ENCODE results near the gene DEGS2.

The DEGS2 gene

GRCh38 chr14:100111931-100112704, 47.3 kb downstream of the DEGS2 start:
- H3K4me3 ChIP-seq (ENCODE audit: low read depth, low read length), result no peak overlapping the region
- no peak for TF ChIP-seq CTCF (IDR thresholded peaks at IDR 0.05; ENCODE audit: control insufficient read depth, extremely low read depth, insufficient read depth)
- DNase-seq (ENCODE audit: low read depth), result no peak

GRCh38 chr14:100110816-100111215, 48.6 kb downstream of the DEGS2 start:
- no peak overlapping the region for H3K4me3 ChIP-seq (ENCODE audit: low read depth, low read length)
- TF ChIP-seq CTCF (IDR thresholded peaks at IDR 0.05; ENCODE audit: control insufficient read depth, extremely low read depth, insufficient read depth), result no peak
- no peak for DNase-seq (ENCODE audit: low read depth)

- TF ChIP-seq CTCF (IDR thresholded peaks at IDR 0.05; ENCODE audit: control insufficient read depth, extremely low read depth, insufficient read depth), result no peak
- DNase-seq (ENCODE audit: low read depth), result no peak
- H3K4me3 ChIP-seq (ENCODE audit: low read depth, low read length), result no peak overlapping the region
These were observed 49.9 kb downstream of the DEGS2 start for GRCh38 chr14:100109594-100109955.

GRCh38 chr14:100108840-100109593, 50.4 kb downstream of the DEGS2 start:
- no peak for TF ChIP-seq CTCF (IDR thresholded peaks at IDR 0.05; ENCODE audit: control insufficient read depth, extremely low read depth, insufficient read depth)

GRCh38 chr14:100108042-100108825, 51.2 kb downstream of the DEGS2 start:
- DNase-seq (ENCODE audit: low read depth), result no peak
- H3K4me3 ChIP-seq (ENCODE audit: low read depth, low read length), result no peak overlapping the region
- peak; percentile 69 for TF ChIP-seq CTCF (IDR thresholded peaks at IDR 0.05; ENCODE audit: control insufficient read depth, extremely low read depth, insufficient read depth)

More at GRCh38 chr14:100108840-100109593, 50.4 kb downstream of the DEGS2 start:
- no peak for DNase-seq (ENCODE audit: low read depth)
- no peak overlapping the region for H3K4me3 ChIP-seq (ENCODE audit: low read depth, low read length)

- no peak overlapping the region for H3K4me3 ChIP-seq (ENCODE audit: low read depth, low read length)
- no peak for DNase-seq (ENCODE audit: low read depth)
- TF ChIP-seq CTCF (IDR thresholded peaks at IDR 0.05; ENCODE audit: control insufficient read depth, extremely low read depth, insufficient read depth), result no peak
These were observed 52.2 kb downstream of the DEGS2 start for GRCh38 chr14:100107236-100107635.

Data from LNCaP clone FGC (cell line).